ENCODE measurements around the gene CPT1C.
"Not testable (repeated sequence)": the region's sequence is repeated elsewhere in the genome, so short reads cannot be mapped to it uniquely, and the experiment has no call there.

Gene CPT1C

GRCh38 chr19:49712397-49712859 is 21.5 kb downstream of the CPT1C start:
- peak; percentile 24 for DNase-seq

- DNase-seq, result no peak
Observed at GRCh38 chr19:49713236-49713845, 22.4 kb downstream of the CPT1C start.

- DNase-seq, result no peak
Observed at GRCh38 chr19:49716154-49716553, 25.2 kb downstream of the CPT1C start.

- DNase-seq, result no peak
Observed at GRCh38 chr19:49718511-49718910, 27.6 kb downstream of the CPT1C start.

GRCh38 chr19:49718991-49719390 is 28.1 kb downstream of the CPT1C start:
- no peak for DNase-seq

GRCh38 chr19:49719420-49719819 is 28.5 kb downstream of the CPT1C start:
- DNase-seq, result not testable (repeated sequence)

GRCh38 chr19:49727217-49728030 is 36.5 kb downstream of the CPT1C start:
- DNase-seq, result no peak

GRCh38 chr19:49730166-49730565 is 39.2 kb downstream of the CPT1C start:
- DNase-seq, result no peak

- no peak for DNase-seq
Observed at GRCh38 chr19:49738268-49738667, 47.4 kb downstream of the CPT1C start.

- DNase-seq, result no peak
Observed at GRCh38 chr19:49739098-49739497, 48.2 kb downstream of the CPT1C start.

GRCh38 chr19:49739933-49740332 is 49.0 kb downstream of the CPT1C start:
- DNase-seq, result no peak

- DNase-seq, result no peak
Observed at GRCh38 chr19:49741210-49741844, 50.4 kb downstream of the CPT1C start.

GRCh38 chr19:49744946-49745381 is 54.0 kb downstream of the CPT1C start:
- no peak for DNase-seq

- peak; percentile 74 for DNase-seq
Observed at GRCh38 chr19:49746206-49746958, 55.5 kb downstream of the CPT1C start.

- no peak for DNase-seq
Observed at GRCh38 chr19:49749055-49749716, 58.3 kb downstream of the CPT1C start.

GRCh38 chr19:49749771-49750170 is 58.9 kb downstream of the CPT1C start:
- DNase-seq, result no peak

GRCh38 chr19:49752701-49753100 is 61.8 kb downstream of the CPT1C start:
- no peak for DNase-seq

- DNase-seq, result no peak
Observed at GRCh38 chr19:49755956-49756355, 65.0 kb downstream of the CPT1C start.

- DNase-seq, result no peak
Observed at GRCh38 chr19:49758292-49758691, 67.4 kb downstream of the CPT1C start.

GRCh38 chr19:49761249-49761624 is 70.3 kb downstream of the CPT1C start:
- DNase-seq, result no peak

GRCh38 chr19:49761625-49762311 is 70.9 kb downstream of the CPT1C start:
- peak; percentile 11 for DNase-seq

GRCh38 chr19:49763230-49763629 is 72.3 kb downstream of the CPT1C start, which contains the start of gene TSKS:
Gene TSKS, minus strand, starts transcription at chr19:49763306. Its CDS starts 59 bp downstream, at chr19:49763247.
- DNase-seq, result no peak
